Measurements from ENCODE around the gene GNG14.
A peak's percentile ranks its signal among the peaks of the same experiment; 100 is the strongest.
"Not testable (repeated sequence)": the region's sequence is repeated elsewhere in the genome, so short reads cannot be mapped to it uniquely, and the experiment has no call there.

GNG14 gene

DNA sequence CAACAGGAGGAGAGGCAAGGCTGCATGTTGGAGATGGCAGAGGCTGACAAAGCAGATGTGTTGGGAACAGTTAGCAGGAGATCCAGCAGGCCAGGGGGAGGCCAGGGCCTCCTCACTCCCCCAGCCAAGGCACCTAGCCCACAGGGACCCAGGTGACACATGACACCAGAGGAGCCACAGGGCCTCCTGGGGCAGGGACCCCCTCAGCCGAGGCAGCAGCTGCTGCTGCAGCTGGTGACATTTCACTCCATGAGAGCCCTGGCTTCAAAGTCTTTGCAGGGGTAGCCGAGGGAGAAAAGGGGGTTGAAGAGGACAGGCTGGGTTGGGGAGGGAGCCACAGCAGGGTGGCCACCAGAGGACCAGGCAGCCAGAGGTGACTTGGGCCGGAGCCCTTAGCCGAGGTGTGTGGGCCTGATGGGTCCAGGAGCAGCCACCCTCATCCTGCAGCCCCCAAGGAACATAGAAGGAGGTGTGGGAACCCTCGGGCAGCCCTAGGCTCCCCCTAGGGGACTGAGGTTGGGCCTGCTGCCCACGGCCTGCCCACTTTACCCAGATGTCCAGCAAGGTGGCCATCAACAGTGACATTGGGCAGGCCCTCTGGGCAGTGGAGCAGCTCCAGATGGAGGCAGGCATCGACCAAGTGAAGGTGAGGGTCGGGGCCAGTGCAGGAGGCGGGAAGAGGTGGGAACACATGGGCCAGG is at the start of gene GNG14:
TSS of gene GNG14 (plus strand) at position 503 of the 701 bp plus-strand sequence. CDS start at position 554, 51 bp downstream.
- no peak for DNase-seq

DNA sequence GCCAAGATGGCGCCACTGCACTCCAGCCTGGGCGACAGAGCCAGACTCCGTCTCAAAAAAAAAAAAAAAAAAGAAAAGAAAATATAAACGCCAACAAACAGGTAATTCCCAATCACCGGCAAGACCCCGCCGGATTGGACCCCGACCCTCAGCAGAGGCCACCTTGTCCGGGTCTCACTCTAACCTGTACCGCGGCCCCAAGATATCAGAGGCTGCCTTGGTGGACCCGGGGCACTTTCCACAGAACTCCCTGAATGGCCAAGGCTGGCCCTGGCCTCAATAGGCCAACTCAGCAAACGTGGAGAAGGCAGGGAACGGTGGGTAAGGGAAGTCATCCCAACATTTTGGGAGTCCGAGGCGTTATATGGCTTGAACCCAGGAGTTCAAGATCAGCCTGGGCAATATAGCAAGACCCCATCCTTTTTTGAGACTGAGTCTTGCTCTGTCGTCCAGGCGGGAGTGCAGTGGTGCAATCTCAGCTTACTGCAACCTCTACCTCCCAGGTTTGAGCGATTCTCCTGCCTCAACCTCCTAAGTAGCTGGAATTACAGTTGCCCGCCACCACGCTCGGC is 49.1 kb upstream of the GNG14 start:
- no peak for DNase-seq

GRCh38 chr19:12639901-12640613 is 47.7 kb upstream of the GNG14 start:
- DNase-seq: no peak

GRCh38 chr19:12641456-12641855 is 46.3 kb upstream of the GNG14 start:
- no peak for DNase-seq

DNA sequence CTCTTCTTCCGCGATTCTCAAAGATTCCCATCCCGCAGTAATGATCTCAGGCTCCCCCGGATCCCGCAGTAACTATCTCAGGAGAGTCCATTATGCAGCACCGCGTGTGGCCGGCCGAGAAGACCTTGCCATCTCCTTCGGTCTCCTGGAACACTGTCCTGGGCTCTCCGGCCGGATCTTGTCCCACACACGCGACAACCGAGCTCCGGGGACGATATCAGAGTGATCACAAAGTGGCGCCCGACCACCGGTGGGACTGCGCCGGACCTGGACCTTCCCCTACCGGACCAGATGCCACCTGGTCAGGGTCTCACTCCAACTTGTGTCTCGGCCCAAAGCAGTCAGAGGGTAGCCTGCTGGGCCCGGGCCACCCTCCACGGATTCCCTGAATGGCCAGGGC is 45.3 kb upstream of the GNG14 start:
- no peak for DNase-seq

DNA sequence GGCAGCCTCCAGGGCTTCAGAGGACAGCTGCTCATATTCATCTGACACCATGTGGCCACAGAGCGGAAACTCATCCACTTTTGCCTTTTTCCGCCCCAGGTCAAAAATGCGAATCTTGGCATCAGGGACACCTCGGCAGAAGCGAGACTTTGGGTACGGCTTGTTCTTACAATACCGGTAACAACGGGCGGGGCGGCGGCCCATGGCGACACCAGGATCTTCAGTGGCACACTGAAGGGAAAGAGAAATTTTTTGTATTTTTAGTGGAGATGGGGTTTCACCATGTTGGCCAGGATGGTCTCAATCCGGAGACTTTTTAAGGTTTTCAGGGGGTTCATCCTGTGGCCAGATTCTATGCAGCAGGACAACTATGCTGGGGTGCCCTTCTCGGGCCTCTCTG is 44.1 kb upstream of the GNG14 start:
- not testable (repeated sequence) for DNase-seq

DNA sequence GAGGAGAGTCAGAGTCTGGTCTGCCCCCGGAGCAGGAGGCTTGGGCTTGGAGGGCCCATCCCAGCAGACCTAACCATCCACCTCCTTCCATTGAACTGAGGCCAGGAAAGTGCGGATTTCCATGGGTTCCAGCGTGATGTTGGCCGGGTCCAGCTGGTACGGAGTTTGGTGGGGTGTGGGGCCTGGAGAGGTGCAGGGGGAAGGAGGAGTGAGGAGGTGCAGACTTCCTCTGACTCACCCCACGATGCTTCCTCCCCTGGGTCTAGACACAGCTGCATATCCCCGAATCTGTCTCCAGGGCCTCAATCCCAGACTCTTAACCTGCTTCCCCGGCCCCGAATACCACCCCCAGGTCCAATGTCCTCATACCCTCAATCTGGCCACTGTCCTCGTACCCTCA is 41.2 kb upstream of the GNG14 start:
- DNase-seq: no peak

- DNase-seq: no peak
Measured at GRCh38 chr19:12647047-12647446, 40.8 kb upstream of the GNG14 start.

GRCh38 chr19:12647490-12648071 is 40.2 kb upstream of the GNG14 start:
- no peak for DNase-seq

DNA sequence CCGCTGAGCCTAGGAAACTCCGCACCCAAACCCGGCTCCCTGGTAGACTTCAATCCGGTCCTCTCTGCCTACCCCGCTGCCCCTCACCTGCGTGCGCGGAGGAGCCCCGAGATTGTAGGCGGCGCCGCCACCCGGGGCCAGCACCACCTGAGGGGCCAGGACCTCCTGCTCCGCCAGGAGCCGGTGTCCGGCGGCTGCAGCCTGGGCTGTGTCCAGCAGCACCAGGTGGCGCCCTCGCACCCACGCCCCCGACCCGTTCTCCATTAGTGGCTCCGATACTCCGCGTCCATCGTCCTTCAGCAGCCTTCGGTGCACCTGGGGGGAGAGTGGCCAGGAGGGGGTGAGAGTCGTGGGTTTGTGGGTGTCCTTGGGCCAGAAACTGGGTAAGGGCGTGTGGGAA is 39.7 kb upstream of the GNG14 start:
- DNase-seq: no peak

DNA sequence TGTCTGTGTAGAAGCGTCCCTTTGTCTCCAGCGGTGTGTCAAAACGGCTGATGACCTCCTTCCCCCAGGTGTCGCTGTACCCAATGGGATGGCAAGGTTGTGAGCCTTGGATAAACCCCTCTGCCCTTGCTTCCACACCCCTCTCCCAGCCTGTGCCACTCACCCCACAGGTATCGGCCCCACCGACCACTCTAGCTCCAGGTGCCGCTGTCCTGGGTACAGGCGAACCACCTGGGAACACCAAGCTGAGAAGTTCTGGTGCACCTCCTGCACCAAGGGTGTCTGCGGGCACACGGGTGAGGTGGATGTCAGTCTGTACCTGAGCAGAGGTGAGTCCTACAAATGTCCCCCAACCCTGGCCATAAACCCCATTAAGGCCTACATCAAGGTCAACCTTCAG is 37.9 kb upstream of the GNG14 start:
- DNase-seq: no peak

DNA sequence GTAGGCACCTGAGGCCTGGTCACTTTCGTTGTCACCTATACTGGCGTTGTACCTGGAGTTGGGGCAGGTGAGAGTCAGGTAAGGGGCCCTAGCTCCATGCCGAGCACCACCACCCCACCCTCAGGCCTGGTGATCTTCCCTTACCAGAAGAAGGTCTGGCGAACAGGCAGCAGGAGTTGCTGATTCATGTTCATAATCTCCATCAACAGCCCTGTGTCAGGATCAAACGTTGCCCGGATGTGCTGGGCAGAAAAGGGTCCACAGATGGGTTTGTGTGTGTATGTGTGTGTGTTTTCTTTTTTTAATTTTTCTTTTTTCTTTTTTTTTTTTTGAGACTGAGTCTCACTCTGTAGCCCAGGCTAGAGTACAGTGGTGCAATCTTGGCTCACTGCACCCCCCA is 35.6 kb upstream of the GNG14 start:
- no peak for DNase-seq

DNA sequence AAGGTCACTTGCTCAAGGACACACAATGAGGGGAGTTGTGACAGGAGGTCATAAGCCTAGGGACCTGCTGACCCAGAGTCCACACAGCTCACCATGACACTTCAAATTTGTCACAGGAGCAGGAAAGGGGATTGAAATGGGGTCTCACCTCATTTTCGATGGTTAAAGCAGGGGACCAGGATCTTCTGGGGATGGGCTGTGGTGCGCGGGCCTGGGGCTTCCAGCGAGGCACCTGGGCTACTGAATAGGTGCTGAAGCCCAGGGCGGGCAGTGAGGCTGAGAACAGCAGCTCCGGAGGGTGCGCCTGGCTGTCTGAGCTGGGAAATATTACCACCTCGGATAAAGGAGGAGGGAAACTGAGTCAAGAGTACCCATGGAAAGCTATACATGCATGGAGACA is 32.3 kb upstream of the GNG14 start:
- no peak for DNase-seq

GRCh38 chr19:12656899-12657571 is 30.8 kb upstream of the GNG14 start:
- DNase-seq: no peak

DNA sequence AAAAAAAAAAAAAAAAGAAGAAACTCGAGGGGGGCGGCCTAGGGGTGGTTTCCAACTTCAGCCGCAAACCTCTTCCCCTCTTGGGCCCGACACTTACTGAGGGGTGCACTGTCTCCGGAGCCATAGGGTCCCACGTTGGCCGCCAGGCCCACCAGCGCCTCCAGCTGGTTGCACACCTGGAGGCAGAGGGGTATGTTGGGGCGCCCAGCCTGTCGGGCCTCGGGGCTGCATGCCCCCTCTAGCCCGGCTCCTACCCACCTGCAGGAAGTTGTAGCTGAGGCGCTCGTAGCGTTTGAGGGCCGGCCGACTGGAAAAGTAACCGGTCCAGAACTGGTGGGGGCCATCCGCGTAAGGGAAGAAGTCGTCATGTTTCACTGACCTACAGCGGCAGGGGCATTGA is 29.8 kb upstream of the GNG14 start:
- no peak for DNase-seq

- no peak for DNase-seq
Measured at GRCh38 chr19:12660980-12661379, 26.8 kb upstream of the GNG14 start.

- no peak for DNase-seq
Measured at GRCh38 chr19:12664406-12665280, 23.2 kb upstream of the GNG14 start.

- DNase-seq: no peak
Measured at GRCh38 chr19:12665281-12665573, 22.6 kb upstream of the GNG14 start.

- DNase-seq: no peak
Measured at GRCh38 chr19:12665671-12666264, 22.0 kb upstream of the GNG14 start.

DNA sequence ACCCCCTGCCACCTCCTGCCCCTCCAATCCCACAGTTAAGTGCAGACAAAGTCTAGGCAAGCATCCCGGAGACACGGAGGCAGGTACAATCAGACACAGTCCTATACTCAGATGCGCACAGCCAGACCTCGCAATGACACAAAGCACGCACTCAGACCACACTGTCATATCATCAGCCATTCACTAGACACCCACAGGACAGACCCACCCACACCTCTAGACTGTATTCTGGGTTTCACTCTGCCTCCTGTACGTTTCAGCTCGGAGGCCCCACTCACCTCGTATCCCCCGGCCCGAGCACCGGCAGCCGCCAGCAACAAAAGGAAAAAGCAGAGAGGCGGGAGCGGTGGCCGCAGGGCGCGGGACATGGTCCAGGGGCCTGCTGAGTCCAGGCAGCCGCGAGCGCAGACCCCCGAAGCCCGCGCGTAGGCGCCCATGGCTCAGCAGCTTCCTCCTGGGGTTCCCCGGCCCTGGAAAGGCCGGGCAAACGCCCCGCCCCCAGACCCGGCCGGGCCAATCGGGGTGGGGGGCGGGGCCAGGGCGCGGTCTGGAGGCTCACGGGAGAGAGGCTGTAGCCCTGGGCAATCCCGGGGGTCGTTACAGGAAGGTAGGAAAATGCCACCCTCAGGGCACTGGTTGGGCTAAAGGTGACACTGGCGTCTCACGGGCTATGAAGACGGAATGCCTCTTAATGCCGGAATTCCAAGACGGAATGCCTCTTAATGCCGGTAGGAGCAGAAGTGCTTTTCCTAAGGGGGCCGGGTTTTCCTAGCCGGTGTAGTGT is 21.3 kb upstream of the GNG14 start, which contains the start of the genes MAN2B1 and WDR83:
TSS of gene MAN2B1 (minus strand) at position 478 of the 784 bp plus-strand sequence. CDS start at position 437, 41 bp downstream.
TSS of gene WDR83 (plus strand) at position 543 of the 784 bp plus-strand sequence. CDS start 2,984 bp downstream, outside the sequence.
- DNase-seq: peak; percentile 63

GRCh38 chr19:12667731-12668302 is 20.0 kb upstream of the GNG14 start:
- no peak for DNase-seq

Data from NCI-H510A (cell line).